ENCODE measurements around the gene CELSR2. TPM values are rescaled to one million over a fixed set of nuclear protein-coding genes. Genes with fewer than 3 reads are reported as not detected.

Gene CELSR2
- total RNA-seq, 1 experiment from 2014 or later: 8.3 TPM

GRCh38 chr1:109204484-109204883, 44.9 kb upstream of the CELSR2 start:
- DNase-seq: no peak
- Histone ChIP-seq H3K4me3 (ENCODE audit: low read depth, low read length) (no peak overlapping the region), H3K27me3 (replicated peaks; ENCODE audit: control insufficient read depth, insufficient read depth, low read length) (no peaks in the 10 kb centered on the region), H3K9me3 (no peaks in the 10 kb centered on the region), H3K36me3 (ENCODE audit: control insufficient read depth, insufficient read depth, low read length) (no peaks in the 10 kb centered on the region), H3K4me1 (no peaks in the 10 kb centered on the region)
- POLR2A ChIA-PET: no interaction called here
- CTCF ChIA-PET: interaction anchor here (0.6 kb wide), 1 partner anchor 76 kb away, joined by 3 read pairs; no protein-coding TSS in a partner anchor
- BruUV-seq (replicated peaks): no TSS peak
- H3K36me3 Mint-ChIP-seq (ENCODE audit: insufficient read depth, unreplicated experiment): no peaks in the 10 kb centered on the region
- intact Hi-C loops (cut with micrococcal nuclease; ENCODE audit: unreplicated experiment): no loop called here
- TF ChIP-seq CTCF (IDR thresholded peaks at IDR 0.05; ENCODE audit: insufficient read depth in 1 of 2, low read depth in 1 of 2, low read length in 1 of 2, severe bottlenecking in 1 of 2, unreplicated experiment in 1 of 2): no peak
- H3K27ac Mint-ChIP-seq (ENCODE audit: unreplicated experiment): no peak overlapping the region
- H3K4me1 Mint-ChIP-seq (ENCODE audit: low read depth, unreplicated experiment): no peaks in the 10 kb centered on the region
- H3K27me3 Mint-ChIP-seq (ENCODE audit: insufficient read depth, unreplicated experiment): no peaks in the 10 kb centered on the region
- H3K4me3 Mint-ChIP-seq (ENCODE audit: unreplicated experiment): no peak overlapping the region
- no peaks in the 10 kb centered on the region for H3K9me3 Mint-ChIP-seq (ENCODE audit: unreplicated experiment)

GRCh38 chr1:109206339-109206738, 43.0 kb upstream of the CELSR2 start:
- BruUV-seq (replicated peaks): no TSS peak
- CTCF ChIA-PET: no interaction called here
- no peak overlapping the region for H3K27ac Mint-ChIP-seq (ENCODE audit: unreplicated experiment)

DNA sequence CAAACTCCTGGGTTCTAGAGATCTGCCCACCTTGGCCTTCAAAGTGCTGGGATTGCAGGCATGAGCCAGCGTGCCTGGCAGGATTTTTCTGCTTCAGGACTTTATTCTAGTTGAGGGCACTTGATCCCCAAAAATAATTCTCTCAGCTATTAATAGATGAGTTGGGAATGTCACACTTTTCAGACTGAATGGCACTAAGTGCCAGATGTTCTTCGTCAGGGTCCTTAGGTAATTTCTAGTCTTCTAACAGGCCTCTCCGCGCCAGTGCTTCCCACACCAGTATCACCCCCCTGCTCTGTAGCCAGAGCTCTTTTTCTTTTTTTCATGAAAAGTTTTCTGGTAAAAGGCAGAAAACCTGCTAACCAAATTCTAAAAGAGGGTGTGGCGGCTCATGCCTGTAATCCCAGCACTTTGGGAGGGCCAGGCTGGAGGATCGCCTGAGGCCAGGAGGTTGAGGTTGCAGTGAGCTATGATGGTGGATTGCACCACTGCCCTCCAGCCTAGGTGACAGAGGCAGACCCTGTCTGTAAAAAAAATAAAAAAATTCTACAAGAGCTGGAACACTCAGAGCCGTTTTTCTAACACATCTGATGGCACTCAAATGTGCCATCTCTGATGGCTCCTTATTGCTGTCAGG, 41.8 kb upstream of the CELSR2 start:
- Histone ChIP-seq H3K27me3 (replicated peaks; ENCODE audit: control insufficient read depth, insufficient read depth, low read length) (no peaks in the 10 kb centered on the region), H3K9me3 (no peaks in the 10 kb centered on the region), H3K36me3 (ENCODE audit: control insufficient read depth, insufficient read depth, low read length) (no peaks in the 10 kb centered on the region), H3K4me1 (no peaks in the 10 kb centered on the region), H3K4me3 (ENCODE audit: low read depth, low read length) (no peak overlapping the region)
- Mint-ChIP-seq H3K4me3 (ENCODE audit: unreplicated experiment) (no peak overlapping the region), H3K36me3 (ENCODE audit: insufficient read depth, unreplicated experiment) (no peaks in the 10 kb centered on the region), H3K27ac (ENCODE audit: unreplicated experiment) (no peak overlapping the region), H3K4me1 (ENCODE audit: low read depth, unreplicated experiment) (no peaks in the 10 kb centered on the region), H3K9me3 (ENCODE audit: unreplicated experiment) (no peaks in the 10 kb centered on the region), H3K27me3 (ENCODE audit: insufficient read depth, unreplicated experiment) (no peaks in the 10 kb centered on the region)
- BruUV-seq (replicated peaks): no TSS peak
- intact Hi-C loops (cut with micrococcal nuclease; ENCODE audit: unreplicated experiment): no loop called here
- DNase-seq: no peak
- no peak for TF ChIP-seq CTCF (IDR thresholded peaks at IDR 0.05; ENCODE audit: insufficient read depth in 1 of 2, low read depth in 1 of 2, low read length in 1 of 2, severe bottlenecking in 1 of 2, unreplicated experiment in 1 of 2)
- ChIA-PET CTCF (no interaction called here), POLR2A (no interaction called here)

More at GRCh38 chr1:109206339-109206738, 43.0 kb upstream of the CELSR2 start:
- no peak overlapping the region for H3K4me3 Mint-ChIP-seq (ENCODE audit: unreplicated experiment)
- H3K9me3 Mint-ChIP-seq (ENCODE audit: unreplicated experiment): no peaks in the 10 kb centered on the region
- H3K27me3 Mint-ChIP-seq (ENCODE audit: insufficient read depth, unreplicated experiment): no peaks in the 10 kb centered on the region
- Histone ChIP-seq H3K36me3 (ENCODE audit: control insufficient read depth, insufficient read depth, low read length) (no peaks in the 10 kb centered on the region), H3K27me3 (replicated peaks; ENCODE audit: control insufficient read depth, insufficient read depth, low read length) (no peaks in the 10 kb centered on the region), H3K9me3 (no peaks in the 10 kb centered on the region), H3K4me3 (ENCODE audit: low read depth, low read length) (no peak overlapping the region), H3K4me1 (no peaks in the 10 kb centered on the region)
- no peak for TF ChIP-seq CTCF (IDR thresholded peaks at IDR 0.05; ENCODE audit: insufficient read depth in 1 of 2, low read depth in 1 of 2, low read length in 1 of 2, severe bottlenecking in 1 of 2, unreplicated experiment in 1 of 2)
- POLR2A ChIA-PET: interaction anchor here (0.6 kb wide), 1 partner anchor 25 kb away, joined by 3 read pairs; no protein-coding TSS in a partner anchor
- H3K36me3 Mint-ChIP-seq (ENCODE audit: insufficient read depth, unreplicated experiment): no peaks in the 10 kb centered on the region
- no peaks in the 10 kb centered on the region for H3K4me1 Mint-ChIP-seq (ENCODE audit: low read depth, unreplicated experiment)
- intact Hi-C loops (cut with micrococcal nuclease; ENCODE audit: unreplicated experiment): no loop called here
- no peak for DNase-seq
